GM19324 (cell line): Measurements from ENCODE around the gene NDUFB2.
"Not testable (repeated sequence)": the region's sequence is repeated elsewhere in the genome, so short reads cannot be mapped to it uniquely, and the experiment has no call there.

ENCODE experiments used
- ATAC-seq: cut with Tn5 transposase; IDR thresholded peaks from one replicate; pipeline ENCODE4 v1.9.1; 2021; ENCODE audit warnings: mild to moderate bottlenecking, moderate library complexity; ENCODE audit not compliant: unreplicated experiment, low FRiP score

NDUFB2 gene

GRCh38 chr7:140672382-140673062, 24.0 kb upstream of the NDUFB2 start, which contains the start of gene ADCK2:
ADCK2 (plus strand) TSS chr7:140672945; CDS start chr7:140673331, 386 bp downstream.
- peak; percentile 60 for ATAC-seq

- peak; percentile 57 for ATAC-seq
These were observed 23.3 kb upstream of the NDUFB2 start for GRCh38 chr7:140673063-140673773.

DNA sequence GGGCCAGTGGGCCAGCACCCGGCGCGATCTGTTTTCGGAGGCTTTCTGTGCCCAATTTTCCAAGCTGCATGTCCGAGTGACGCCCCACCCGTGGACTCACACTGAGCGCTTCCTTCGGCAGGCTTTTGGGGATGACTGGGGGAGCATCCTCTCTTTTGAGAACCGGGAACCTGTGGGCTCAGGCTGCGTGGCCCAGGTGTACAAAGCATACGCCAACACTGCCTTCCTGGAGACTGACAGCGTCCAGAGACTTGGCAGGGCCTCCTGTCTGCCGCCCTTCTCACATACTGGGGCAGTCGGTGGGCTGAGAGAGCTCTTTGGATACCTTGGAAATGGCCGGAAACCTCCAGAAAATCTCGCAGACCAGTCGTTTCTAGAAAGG, 22.7 kb upstream of the NDUFB2 start:
- no peak for ATAC-seq

GRCh38 chr7:140674356-140674800, 22.1 kb upstream of the NDUFB2 start:
- ATAC-seq = no peak

DNA sequence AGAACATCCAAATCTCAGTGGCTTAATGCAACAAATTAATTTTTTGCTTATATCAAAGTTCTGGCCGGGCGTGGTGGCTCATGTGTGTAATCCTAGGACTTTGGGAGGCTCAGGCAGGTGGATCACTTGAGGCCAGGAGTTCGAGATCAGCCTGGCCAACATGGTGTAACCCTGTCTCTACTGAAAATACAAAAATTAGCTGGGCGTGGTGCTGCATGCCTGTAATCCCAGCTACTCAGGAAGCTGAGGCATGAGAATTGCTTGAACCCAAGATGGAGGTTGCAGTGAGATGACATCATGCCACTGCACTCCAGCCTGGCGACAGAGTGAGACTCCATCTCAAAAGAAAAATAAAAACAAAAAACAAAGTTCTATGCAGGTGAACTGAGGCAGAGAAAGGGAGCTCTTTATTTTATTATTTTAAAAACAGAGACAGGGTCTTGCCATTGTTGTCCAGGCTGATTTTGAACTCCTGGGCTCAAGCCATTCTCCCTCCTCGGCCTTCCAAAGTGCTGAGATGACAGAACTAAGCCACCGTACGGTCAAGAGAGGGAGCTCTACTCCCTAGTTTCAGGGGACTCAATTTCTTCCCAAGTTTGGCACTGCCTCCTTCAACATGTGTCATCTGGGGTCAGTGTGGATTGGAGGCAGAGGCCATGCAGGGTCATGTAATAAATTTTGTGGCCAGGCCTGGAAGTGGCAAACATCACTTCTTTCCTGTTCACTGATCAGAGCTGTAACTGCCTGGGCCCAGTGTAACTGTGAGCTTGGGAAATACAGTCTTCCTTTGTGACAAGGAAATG, 21.4 kb upstream of the NDUFB2 start:
- ATAC-seq = no peak

DNA sequence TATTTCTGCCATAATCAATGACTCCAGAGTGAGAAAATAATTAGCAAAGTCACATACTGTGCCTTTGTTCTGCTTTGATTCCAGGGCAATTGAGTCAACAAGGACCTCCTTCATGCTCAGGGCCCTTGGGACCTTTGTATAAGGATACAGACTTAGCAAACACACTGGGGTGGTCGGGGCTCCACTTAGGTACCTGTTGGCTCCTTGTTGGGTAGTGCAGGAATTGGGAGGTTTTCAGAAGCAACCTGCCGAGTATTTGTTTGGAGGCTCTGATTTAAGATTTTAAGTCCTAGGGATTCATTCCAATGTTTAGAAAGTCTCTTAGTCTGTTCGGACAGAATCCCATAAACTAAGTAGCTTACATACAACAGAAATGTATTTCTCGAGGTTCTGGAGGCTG, 20.8 kb upstream of the NDUFB2 start:
- ATAC-seq = no peak

- ATAC-seq = no peak
These were observed 20.2 kb upstream of the NDUFB2 start for GRCh38 chr7:140676306-140676705.

GRCh38 chr7:140676956-140677355, 19.6 kb upstream of the NDUFB2 start:
- not testable (repeated sequence) for ATAC-seq

- no peak for ATAC-seq
These were observed 19.0 kb upstream of the NDUFB2 start for GRCh38 chr7:140677496-140677895.

GRCh38 chr7:140678081-140678815, 18.3 kb upstream of the NDUFB2 start:
- no peak for ATAC-seq

GRCh38 chr7:140678816-140679130, 17.7 kb upstream of the NDUFB2 start:
- ATAC-seq = no peak

DNA sequence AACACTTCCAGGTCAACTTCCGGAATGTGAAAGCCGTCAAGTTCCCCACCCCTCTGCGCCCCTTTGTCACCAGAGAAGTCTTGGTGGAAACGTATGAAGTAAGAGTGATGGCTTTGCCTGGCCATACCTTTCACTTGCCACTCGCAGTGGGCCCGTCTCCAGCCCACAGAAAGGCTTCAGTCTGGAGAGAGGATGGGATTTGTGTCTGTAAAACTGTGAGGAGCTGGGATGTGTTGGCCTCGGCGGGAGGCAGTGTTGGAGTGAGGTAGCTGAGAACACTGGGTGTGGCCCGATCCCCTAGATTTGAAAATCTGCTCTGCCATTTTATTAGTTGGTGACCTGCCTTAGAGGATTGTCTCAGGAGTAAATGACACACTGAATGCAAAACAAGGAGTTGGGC, 17.3 kb upstream of the NDUFB2 start:
- no peak for ATAC-seq

GRCh38 chr7:140680886-140681285, 15.6 kb upstream of the NDUFB2 start:
- ATAC-seq = no peak

DNA sequence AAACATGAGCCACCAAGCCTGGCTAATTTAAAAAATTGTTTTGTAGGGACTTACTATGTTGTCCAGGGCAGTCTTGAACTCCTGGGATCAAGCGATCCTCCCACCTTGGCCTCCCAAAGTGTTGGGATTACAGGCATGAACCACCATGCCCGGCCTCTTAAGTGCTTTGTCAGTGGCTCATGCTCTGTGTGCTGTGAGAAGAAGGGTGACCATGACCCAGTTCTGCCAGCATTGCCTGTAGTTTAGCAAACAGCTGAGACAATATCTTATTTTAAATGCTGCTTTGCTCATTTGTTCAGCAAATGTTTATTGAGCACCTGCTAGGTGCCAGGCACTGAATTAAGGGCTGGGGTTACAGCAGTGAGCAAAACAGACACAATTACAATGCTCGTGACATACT, 14.7 kb upstream of the NDUFB2 start:
- ATAC-seq = no peak

GRCh38 chr7:140683657-140684056, 12.9 kb upstream of the NDUFB2 start:
- ATAC-seq = no peak

GRCh38 chr7:140684066-140684950, 12.2 kb upstream of the NDUFB2 start:
- ATAC-seq = no peak

DNA sequence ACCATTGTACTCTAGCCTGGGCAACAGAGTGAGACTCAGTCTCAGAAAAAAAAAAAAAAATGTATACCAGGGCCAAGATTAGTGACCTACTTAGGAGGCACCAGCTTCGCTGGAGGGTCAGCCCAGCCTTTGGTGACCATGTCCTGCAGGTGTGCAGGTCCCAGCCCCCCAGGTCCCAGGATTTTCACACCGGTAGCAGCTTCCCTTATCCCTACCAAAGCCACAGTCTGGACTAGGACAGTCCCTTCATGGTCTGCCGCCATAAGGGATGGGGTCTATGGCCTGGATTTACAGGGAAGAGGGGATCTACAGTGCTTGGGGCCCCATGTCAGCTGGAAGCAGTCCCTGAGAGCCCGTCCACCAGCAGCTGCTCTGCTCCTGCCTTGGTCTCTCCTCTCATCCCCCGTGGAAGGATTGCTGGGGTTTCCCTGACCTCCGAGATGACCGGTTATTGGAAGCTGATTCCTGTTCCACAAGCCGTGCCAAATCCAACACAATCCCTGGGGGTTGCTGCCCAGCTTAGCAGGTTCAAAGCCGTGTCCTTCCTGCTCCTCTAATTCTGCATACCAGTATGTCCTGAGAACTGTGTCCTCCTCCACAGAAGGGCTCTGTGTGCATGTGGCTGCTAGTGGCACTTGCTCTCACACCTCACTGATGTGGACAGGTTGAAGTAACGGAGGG, 11.0 kb upstream of the NDUFB2 start:
- no peak for ATAC-seq

- ATAC-seq = no peak
These were observed 9.6 kb upstream of the NDUFB2 start for GRCh38 chr7:140686921-140687320.

GRCh38 chr7:140688341-140688740, 8.2 kb upstream of the NDUFB2 start:
- no peak for ATAC-seq
